NCI-H748 treated with DMSO at 0.1 percent for 48 hours (cell line): ENCODE measurements around the gene TBC1D3L.
"Not testable (repeated sequence)": the region's sequence is repeated elsewhere in the genome, so short reads cannot be mapped to it uniquely, and the experiment has no call there.

Source experiments
- DNase-seq: peaks from one replicate; lab custom pipeline; 2025; lab: John Stamatoyannopoulos, UW

Gene TBC1D3L

GRCh38 chr17:37988960-37989359 lies at the start of gene TBC1D3L:
TBC1D3L (minus strand) TSS chr17:37989060; CDS start chr17:37987520, 1,540 bp downstream.
- not testable (repeated sequence) for DNase-seq

- not testable (repeated sequence) for DNase-seq
Observed at GRCh38 chr17:38003676-38004075, 14.8 kb upstream of the TBC1D3L start, which contains the start of gene TBC1D3D. TBC1D3D (plus strand) TSS chr17:38003976; CDS start chr17:38005561, 1,585 bp downstream.
